Kidney epithelial cell (primary cell): Measurements from ENCODE around the gene XRCC6. TPM values are rescaled to one million over a fixed set of nuclear protein-coding genes. Genes with fewer than 3 reads are reported as not detected.

Experiments
- DNase-seq: peaks from one replicate; pipeline ENCODE4 v3.0.0-alpha.2; 2010; ENCODE audit warnings: low read depth
- H3K27me3 ChIP-seq: 2 replicates; pipeline ENCODE4 v1.6.0; 2011; ENCODE audit warnings: low read length; ENCODE audit not compliant: control insufficient read depth, insufficient read depth
- H3K36me3 ChIP-seq: 2 replicates; pipeline ENCODE4 v1.5.1; 2011; ENCODE audit warnings: low read length; ENCODE audit not compliant: control insufficient read depth, insufficient read depth
- H3K4me3 ChIP-seq: 2 replicates; pipeline ENCODE4 v1.5.1; 2011; ENCODE audit warnings: low read depth, mild to moderate bottlenecking, control low read depth, low read length
- total RNA-seq: library from RNA; depleted of rRNA; stranded (reverse); fragments of >200 nt; gene quantifications from 2 replicates; pipeline ENCODE4 v1.2.3, GENCODE V29; 2015
- TF ChIP-seq, protein P1 (sequence below): IDR thresholded peaks from 2 replicates; pipeline ENCODE4 v1.5.1; 2011; ENCODE audit warnings: mild to moderate bottlenecking, moderate library complexity, low read length, control low read depth, inconsistent platforms; ENCODE audit not compliant: insufficient read depth, poor library complexity, severe bottlenecking

The XRCC6 gene
- total RNA-seq, 1 donor from 2014 or later, result 296 TPM

DNA sequence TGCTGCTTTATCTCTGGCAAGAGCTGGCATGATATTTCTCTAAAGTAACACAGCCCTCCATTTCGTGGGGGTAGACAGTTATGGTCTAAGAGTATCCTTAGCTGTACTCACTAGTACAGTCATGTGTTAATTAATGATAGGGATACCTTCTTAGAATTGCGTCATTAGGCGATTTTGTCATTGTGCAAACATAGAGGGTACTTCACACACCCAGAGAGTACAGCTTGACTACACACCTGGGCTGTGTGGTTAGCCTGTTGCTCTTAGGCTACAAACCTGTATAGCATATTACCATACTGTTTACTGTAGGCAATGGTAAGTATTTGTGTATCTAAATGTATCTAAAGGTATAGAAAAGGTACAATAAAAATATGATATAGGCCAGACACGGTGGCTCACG is 17.0 kb downstream of the XRCC6 start:
- no peaks in the 10 kb centered on the region for H3K27me3 ChIP-seq
- H3K4me3 ChIP-seq, result no peak overlapping the region
- H3K36me3 ChIP-seq, result peaks cover 2% of the 10 kb centered on the region
- TF ChIP-seq, protein P1, sequence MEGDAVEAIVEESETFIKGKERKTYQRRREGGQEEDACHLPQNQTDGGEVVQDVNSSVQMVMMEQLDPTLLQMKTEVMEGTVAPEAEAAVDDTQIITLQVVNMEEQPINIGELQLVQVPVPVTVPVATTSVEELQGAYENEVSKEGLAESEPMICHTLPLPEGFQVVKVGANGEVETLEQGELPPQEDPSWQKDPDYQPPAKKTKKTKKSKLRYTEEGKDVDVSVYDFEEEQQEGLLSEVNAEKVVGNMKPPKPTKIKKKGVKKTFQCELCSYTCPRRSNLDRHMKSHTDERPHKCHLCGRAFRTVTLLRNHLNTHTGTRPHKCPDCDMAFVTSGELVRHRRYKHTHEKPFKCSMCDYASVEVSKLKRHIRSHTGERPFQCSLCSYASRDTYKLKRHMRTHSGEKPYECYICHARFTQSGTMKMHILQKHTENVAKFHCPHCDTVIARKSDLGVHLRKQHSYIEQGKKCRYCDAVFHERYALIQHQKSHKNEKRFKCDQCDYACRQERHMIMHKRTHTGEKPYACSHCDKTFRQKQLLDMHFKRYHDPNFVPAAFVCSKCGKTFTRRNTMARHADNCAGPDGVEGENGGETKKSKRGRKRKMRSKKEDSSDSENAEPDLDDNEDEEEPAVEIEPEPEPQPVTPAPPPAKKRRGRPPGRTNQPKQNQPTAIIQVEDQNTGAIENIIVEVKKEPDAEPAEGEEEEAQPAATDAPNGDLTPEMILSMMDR, result no peak
- no peak for DNase-seq

DNA sequence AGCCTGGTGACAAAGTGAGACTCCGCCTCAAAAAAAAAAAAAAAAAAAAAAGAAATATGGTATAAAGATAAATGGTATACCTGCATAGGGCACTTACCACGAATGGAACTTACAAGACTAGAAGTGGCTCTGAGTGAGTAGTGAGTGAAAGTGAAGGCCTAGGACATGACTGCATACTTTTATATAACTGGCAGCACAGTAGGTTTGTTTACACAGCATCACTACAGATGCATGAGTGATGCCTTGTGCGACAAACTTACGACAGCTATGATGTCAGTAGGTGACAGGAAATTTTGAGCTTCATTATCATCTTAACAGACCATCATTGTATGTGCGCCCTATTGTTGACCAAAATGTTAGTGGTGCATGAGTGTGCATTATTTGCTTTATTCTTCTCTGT is 17.7 kb downstream of the XRCC6 start:
- H3K36me3 ChIP-seq, result peaks cover 2% of the 10 kb centered on the region
- no peaks in the 10 kb centered on the region for H3K27me3 ChIP-seq
- DNase-seq, result no peak
- no peak overlapping the region for H3K4me3 ChIP-seq
- TF ChIP-seq, protein P1, result no peak

DNA sequence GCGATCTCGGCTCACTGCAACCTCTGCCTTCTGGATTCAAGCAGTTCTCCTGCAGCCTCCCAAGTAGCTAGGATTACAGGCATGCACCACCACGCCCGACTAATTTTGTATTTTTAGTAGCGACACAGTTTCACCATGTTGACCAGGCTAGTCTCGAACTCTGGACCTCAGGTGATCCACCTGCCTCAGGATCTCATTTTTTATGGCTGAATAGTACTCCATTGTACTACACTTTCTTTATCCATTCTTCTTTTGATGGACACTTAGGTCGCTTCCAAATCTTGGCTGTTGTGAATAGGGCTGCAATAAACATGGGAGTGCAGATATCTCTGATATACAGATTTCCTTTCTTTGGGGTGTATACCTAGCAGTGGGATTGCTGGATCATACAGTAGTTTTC is 20.8 kb downstream of the XRCC6 start:
- no peak overlapping the region for H3K4me3 ChIP-seq
- no peak for DNase-seq
- TF ChIP-seq, protein P1, result no peak
- H3K27me3 ChIP-seq, result no peaks in the 10 kb centered on the region
- peaks cover 2% of the 10 kb centered on the region for H3K36me3 ChIP-seq

DNA sequence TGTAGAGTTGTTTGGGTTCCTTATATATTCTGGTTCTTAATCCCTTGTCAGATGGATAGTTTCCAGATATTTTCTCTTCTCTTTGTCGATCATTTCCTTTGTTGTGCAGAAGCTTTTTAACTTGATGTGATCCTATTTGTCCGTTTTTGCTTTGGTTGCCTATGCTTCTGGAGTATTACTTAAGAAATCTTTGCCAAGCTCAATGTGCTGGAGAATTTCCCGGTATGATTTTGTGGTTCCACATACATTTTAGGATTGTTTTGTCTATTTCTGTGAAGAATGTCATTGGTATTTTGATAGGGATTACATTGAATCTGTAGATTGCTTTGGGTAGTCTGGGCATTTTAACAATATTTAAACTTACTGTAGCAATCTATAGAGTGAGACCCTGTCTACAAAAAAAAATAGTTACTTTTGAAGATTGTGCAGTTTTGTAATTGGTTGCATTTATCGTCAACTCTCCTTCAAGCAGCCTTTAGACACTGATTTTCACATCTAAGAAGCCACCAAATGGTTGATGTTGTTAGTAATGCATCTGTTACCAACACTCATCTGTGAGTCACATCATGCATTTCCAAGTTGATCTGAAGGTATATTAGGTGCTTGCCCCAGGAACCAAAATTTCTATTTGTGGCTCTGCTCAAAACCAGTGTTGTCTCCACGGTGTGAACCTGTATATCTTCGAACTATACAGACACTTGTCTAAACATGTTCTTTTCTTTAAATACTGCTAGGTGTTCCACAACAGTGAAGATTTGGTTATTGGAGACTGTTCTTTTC is 21.4 kb downstream of the XRCC6 start:
- no peak for DNase-seq
- Histone ChIP-seq H3K4me3 (no peak overlapping the region), H3K36me3 (peaks cover 2% of the 10 kb centered on the region), H3K27me3 (no peaks in the 10 kb centered on the region)
- TF ChIP-seq, protein P1, result no peak

DNA sequence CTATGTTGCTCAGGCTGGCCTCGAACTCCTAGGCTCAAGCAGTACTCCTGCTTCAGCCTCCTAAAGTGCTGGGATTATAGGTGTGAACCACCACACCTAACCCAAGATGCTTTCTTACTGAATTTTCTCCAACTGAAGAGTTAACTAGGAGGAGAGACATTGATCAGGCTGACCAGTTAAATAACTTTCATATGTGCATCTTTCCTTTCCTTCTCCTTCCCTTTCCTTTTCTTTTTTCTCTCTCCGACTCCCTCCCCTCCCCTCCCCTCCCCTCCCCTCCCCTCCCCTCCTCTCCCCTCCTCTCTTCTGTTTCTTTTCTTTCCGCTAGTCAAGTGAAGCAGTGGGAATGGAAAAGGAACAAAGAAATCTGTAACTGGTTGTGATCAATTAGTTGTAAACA is 26.7 kb downstream of the XRCC6 start:
- no peak overlapping the region for H3K4me3 ChIP-seq
- DNase-seq, result no peak
- peaks cover 6% of the 10 kb centered on the region for H3K36me3 ChIP-seq
- TF ChIP-seq, protein P1, result no peak
- no peaks in the 10 kb centered on the region for H3K27me3 ChIP-seq

DNA sequence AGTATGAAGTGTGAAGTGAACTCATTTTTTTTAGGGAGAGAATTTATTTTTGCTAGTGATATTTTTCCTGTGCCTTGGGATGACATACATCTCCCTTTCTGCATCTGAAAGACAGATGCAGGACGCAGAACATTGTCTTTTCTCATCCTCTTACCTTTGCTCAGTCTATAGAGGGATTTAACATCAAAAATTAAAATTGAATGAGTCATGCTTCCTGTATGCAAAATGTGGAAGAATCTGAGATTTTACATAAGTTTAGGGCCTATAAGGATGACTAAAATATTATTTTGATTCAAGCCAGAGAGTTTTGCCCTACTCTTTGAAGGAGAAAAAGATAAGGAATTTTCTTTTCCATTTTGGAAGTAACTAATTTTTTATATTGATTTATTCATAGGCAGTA is 27.3 kb downstream of the XRCC6 start:
- DNase-seq, result no peak
- Histone ChIP-seq H3K4me3 (no peak overlapping the region), H3K36me3 (peaks cover 6% of the 10 kb centered on the region), H3K27me3 (no peaks in the 10 kb centered on the region)
- TF ChIP-seq, protein P1, result no peak
